T1000 (cell line): ENCODE results near the gene VAV2.

Experiments used
- DNase-seq: peaks from one replicate; lab custom pipeline; 2025; ENCODE audit warnings: mixed read lengths; lab: John Stamatoyannopoulos, UW

Gene VAV2

GRCh38 chr9:133813749-133814585 is 178.2 kb downstream of the VAV2 start:
- no peak for DNase-seq

GRCh38 chr9:133812941-133813748 is 179.0 kb downstream of the VAV2 start:
- no peak for DNase-seq

- DNase-seq, result no peak
Observed at GRCh38 chr9:133812077-133812868, 179.9 kb downstream of the VAV2 start.

GRCh38 chr9:133811471-133811870 is 180.7 kb downstream of the VAV2 start:
- DNase-seq, result no peak

GRCh38 chr9:133810556-133811195 is 181.4 kb downstream of the VAV2 start:
- DNase-seq, result no peak

GRCh38 chr9:133809335-133809734 is 182.8 kb downstream of the VAV2 start:
- DNase-seq, result no peak

- DNase-seq, result no peak
Observed at GRCh38 chr9:133807818-133808217, 184.3 kb downstream of the VAV2 start.

GRCh38 chr9:133807037-133807436 is 185.1 kb downstream of the VAV2 start:
- DNase-seq, result no peak

- no peak for DNase-seq
Observed at GRCh38 chr9:133806623-133807010, 185.5 kb downstream of the VAV2 start.

- DNase-seq, result no peak
Observed at GRCh38 chr9:133805876-133806622, 186.1 kb downstream of the VAV2 start.

GRCh38 chr9:133804199-133804598 is 187.9 kb downstream of the VAV2 start:
- DNase-seq, result no peak

- DNase-seq, result no peak
Observed at GRCh38 chr9:133803745-133804144, 188.4 kb downstream of the VAV2 start.

- DNase-seq, result peak; percentile 6
Observed at GRCh38 chr9:133803028-133803585, 189.0 kb downstream of the VAV2 start.

GRCh38 chr9:133801739-133802138 is 190.4 kb downstream of the VAV2 start:
- DNase-seq, result no peak

- DNase-seq, result no peak
Observed at GRCh38 chr9:133800266-133800665, 191.9 kb downstream of the VAV2 start.

GRCh38 chr9:133799716-133800115 is 192.4 kb downstream of the VAV2 start:
- DNase-seq, result no peak

GRCh38 chr9:133799106-133799505 is 193.0 kb downstream of the VAV2 start:
- no peak for DNase-seq

GRCh38 chr9:133798160-133798559 is 194.0 kb downstream of the VAV2 start:
- DNase-seq, result no peak

GRCh38 chr9:133797406-133798105 is 194.6 kb downstream of the VAV2 start:
- DNase-seq, result no peak

- no peak for DNase-seq
Observed at GRCh38 chr9:133796562-133796961, 195.6 kb downstream of the VAV2 start.
